Right renal pelvis (tissue), 4 donors: Measurements from ENCODE around the gene PLA1A. TPM values are rescaled to one million over a fixed set of nuclear protein-coding genes. Genes with fewer than 3 reads are reported as not detected.
"Not testable (repeated sequence)": the region's sequence is repeated elsewhere in the genome, so short reads cannot be mapped to it uniquely, and the experiment has no call there.

Experiments used
- DNase-seq, 4 donors: peaks; one replicate each; pipeline ENCODE4 v3.0.0-alpha.2; 2013; ENCODE audit warnings: low read depth in 4 of 4, low spot score in 3 of 4, missing footprints in 1 of 4
- polyA plus RNA-seq, 4 donors: library from polyadenylated mRNA; unstranded; fragments of 120-200 nt; gene quantifications; one replicate each; pipeline ENCODE4 v1.2.1, GENCODE V29; 2013; ENCODE audit not compliant: insufficient read length in 4 of 4

Gene PLA1A
- polyA plus RNA-seq, 4 donors: 6.3 to 8.2 (median 7.7) TPM

DNA sequence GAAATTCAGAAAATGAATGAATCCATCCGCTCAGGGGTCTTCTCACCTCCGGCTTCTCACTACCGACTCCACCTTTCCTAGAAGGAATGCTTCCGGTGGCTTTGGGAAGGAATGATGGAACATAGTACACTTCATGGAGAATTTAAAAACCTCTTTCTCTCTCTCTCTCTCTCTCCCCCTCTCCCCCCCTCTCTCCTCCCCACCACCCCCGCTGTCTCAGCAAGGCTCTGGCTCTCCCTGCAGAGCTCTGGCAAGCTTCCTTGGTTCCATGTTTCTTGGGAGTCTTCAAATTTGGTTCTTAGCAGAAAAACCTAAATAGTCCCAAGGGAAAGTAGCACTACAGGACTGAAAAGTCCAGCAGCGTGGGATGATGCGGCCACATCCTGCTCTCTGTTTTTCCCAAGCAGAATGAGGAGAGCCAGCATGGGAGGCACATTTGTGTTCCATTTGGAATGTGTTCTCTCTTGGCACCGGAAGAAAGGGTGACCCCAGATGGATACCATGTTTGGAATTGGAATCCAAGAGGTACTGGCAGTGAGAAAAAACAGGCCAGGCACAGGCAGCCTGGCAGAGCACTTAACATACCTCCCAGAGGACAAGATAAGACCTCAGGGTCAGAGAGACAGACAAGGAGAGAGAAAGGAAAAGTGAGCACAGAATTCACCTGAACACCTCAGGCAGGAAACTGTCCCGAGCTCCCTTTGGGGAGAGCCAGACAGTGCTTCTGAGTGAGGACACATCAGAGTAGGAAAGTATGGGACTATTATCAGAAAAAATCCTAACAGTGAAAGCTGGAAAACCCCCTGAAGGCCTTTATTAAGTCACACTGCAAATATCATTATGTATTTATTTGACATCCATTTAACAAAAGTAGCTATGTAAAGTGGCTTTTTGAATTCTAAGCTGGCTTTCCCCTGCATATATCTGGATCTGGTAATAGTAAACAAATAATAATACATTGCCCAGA lies 63.1 kb downstream of the PLA1A start, which contains the start of gene POPDC2:
TSS of gene POPDC2 (minus strand) at position 116 of the 967 bp plus-strand sequence. CDS start 166 bp downstream, outside the sequence.
- DNase-seq: no peak

DNA sequence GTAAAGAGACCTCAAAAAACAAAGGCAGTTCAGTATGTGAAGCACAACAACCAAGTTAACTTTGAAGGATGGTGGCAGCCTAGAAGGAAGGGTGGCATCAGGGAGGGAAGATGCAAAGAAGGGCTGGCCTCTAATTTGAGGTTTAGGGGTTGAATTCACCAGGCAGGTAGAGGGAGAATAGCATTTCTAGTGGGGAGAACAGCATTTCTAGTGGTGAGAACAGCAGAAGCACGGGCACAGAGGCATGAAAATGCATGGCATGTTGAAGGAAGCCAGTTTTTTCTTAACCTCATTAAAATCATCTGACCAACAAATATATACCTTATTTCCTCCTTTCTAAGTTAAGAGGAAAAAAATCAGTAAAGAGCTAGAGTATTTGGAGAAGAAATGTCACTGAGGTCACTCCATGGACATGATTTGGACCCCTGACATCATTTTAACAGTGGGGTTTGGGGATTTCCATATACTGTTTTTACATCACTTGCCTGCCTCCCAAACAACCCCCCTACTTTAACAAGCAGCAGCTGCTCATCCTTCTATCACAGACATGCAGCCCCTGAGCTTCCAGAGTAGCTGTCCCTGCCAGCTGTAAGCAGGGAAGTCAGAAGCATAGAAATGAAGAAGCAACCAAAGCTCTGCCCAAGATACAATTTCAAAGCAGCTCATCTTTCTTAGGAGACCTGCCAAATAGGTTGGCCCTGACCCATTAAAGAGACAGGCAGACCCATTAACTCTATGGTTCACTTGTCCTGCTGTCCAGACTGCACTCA lies 65.1 kb downstream of the PLA1A start:
- DNase-seq: no peak

DNA sequence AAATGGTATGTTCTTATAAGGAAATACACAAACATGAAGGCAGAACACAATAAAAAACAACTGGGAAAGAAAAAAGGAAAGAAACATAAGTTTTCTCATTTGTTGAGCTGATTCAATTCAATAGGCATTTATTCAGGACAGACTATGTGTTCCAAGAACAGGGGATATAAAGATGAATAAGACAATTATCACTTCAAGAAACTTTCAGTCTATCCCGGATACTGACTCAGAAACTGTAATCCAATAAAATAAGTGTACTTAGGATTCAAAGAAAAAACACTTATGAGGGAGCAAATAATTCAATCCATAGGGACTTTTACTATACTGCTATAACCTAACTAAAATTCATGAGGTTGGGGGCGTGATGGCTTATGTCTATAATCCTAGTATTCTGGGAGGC lies 66.2 kb downstream of the PLA1A start:
- no peak for DNase-seq

DNA sequence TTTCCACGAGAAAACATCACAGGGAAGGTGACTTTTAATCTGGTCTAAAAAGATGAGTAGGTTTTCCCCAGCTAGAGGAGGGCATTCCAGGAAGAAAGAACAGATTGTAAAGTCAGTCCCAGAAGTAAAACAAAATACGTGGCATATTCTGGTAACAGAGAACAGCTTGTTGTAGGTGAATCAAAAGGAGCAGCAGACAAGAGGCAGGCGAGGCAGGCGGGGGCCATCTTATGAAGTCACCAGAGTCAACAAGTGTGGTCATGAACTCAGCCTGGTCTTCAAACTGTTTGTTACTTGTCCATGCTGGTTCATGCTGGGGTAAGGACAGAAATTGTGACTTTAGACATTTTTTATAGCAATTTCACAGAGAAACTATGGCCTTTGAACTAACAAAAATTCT lies 66.7 kb downstream of the PLA1A start:
- DNase-seq: no peak

- no peak for DNase-seq
Observed at GRCh38 chr3:119664850-119665379, 67.2 kb downstream of the PLA1A start.

DNA sequence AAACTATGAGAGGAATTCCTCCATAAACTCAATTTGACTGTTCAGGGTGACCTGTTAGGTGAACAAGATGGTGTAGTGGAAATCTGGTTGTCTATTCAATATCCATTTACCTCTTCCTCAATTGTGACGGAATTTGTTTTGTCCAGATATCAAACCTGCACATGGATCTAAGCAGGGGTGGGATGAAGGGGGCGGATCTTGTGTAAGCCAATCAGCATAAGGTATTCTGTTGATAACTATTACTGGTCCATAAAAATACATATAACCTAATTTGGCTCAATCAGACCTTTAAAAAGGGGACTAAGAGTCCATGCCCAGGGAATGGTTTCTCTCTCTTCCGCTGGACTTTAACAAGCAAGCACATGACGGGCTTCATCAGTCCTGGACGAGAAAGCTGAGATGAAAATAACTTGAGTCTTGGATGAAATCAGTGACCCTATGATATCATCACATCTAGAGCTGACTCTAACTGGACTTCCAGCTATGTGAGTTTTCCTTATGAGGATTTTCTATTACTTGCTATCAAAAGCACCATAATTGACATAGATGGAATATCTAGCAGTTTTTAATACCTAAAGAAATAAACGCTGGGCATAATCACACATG lies 68.4 kb downstream of the PLA1A start:
- no peak for DNase-seq

DNA sequence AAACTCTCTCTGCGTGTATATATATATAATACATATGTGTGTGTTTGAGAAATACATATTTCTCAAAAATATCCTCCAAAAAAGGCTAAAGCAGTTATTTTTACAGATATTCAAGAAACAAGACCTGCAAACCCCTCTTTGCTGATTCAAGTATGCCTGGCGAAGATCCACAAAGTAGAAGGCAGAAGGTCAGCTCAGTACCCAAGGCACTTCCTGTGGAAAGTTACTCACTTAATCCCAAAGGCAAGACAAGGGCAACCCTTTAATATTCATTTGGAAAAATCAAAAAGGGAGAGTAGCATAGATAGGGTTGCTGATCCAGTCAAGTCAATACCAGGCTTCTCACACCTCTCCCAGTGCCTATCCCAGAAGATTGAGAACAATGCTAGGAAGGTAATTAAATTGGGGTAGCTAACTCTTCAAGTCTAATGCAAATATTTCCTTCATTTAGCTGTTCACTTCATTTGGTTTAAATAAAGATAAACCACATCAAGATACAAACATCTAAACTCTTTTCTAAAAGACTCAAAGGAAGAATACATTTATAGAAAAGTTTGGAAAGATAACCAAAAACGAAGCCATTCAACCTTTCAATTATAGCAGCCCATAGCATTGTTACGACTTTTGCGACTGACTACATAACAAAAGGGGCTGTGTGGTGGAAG lies 72.4 kb downstream of the PLA1A start:
- no peak for DNase-seq

- DNase-seq: no peak
Observed at GRCh38 chr3:119672776-119673175, 75.1 kb downstream of the PLA1A start.

GRCh38 chr3:119673875-119674274 lies 76.2 kb downstream of the PLA1A start:
- no peak for DNase-seq

- DNase-seq: no peak
Observed at GRCh38 chr3:119675188-119675874, 77.6 kb downstream of the PLA1A start.

DNA sequence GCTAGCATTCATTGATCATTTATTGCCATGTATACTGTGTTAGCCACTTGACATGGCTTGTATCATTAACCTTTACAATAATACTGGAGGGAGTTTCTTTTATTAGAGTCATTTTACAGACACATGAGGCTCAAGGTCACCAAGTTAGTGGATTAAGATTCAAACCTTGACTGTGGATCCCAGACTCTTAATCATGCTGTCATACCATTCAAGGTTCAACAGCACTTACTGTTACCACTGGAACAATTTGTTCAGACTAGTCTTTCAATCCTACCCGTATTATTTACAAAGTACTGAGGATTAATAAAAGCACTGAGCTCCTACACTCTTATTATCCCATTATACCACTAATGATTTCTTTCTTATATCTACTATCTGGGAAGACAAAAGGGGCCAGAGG lies 78.3 kb downstream of the PLA1A start:
- no peak for DNase-seq

GRCh38 chr3:119676771-119677640 lies 79.3 kb downstream of the PLA1A start, which contains the start of gene COX17:
COX17 (minus strand) TSS chr3:119677406; CDS start chr3:119677310, 96 bp downstream.
- DNase-seq: peak; percentile 89 to 94 (median 93)

DNA sequence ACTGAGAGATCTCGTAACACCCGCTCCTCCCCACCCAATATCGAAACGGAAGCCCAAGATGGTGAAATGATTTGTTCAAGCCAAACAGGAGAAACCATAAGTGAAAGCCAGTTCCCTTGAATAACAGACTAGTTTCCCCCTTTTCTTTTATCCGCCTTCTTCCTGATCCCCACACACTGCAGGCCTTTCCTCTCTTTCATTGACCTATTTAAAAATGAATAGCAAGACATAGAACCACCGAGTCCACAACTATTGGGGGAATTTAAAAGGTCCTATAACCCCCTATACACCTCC lies 79.9 kb downstream of the PLA1A start:
- no peak for DNase-seq

DNA sequence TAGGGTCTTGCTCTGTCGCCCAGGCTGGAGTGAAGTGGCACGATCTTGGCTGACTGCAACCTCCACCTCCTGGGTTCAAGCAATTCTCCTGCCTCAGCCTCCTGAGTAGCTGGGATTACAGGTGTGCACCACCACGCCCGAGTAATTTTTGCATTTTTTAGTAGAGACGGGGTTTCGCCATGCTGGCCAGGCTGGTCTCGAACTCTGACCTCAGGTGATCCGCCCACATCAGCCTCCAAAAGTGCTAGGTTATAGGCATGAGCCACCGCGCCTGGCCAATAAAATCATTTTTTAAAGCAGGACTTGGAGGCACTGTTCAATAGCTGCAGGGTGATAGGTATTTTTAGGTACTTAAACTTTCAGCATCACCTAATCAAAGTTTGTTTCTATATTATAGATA lies 80.5 kb downstream of the PLA1A start:
- not testable (repeated sequence) for DNase-seq

Other genes with a start within 250 kb of the PLA1A start
- gene TMEM39A, start 134.3 kb upstream of the PLA1A start, polyA plus RNA-seq: 10 to 100 TPM; 49.1 to 54.6 (median 52.0) TPM
- 10 to 100 TPM; 21.5 to 27.4 (median 25.7) TPM for gene POGLUT1, start 128.9 kb upstream of the PLA1A start, polyA plus RNA-seq
- 100 to 1,000 TPM; 105 to 110 (median 109) TPM for gene TIMMDC1, start 99.3 kb upstream of the PLA1A start, polyA plus RNA-seq
- gene CD80, start 38.3 kb upstream of the PLA1A start, polyA plus RNA-seq: under 1 TPM in 3 of 4 donors, not detected in 1; 0.13 to 0.44 (median 0.14) TPM
- gene ADPRH, start 18.4 kb upstream of the PLA1A start, polyA plus RNA-seq: 1 to 10 TPM; 6.6 to 7.4 (median 7.3) TPM
- gene POPDC2, start 62.7 kb downstream of the PLA1A start, polyA plus RNA-seq: 1 to 10 TPM; 2.6 to 4.7 (median 3.6) TPM
- 10 to 100 TPM; 44.9 to 53.5 (median 50.2) TPM for gene COX17, start 79.5 kb downstream of the PLA1A start, polyA plus RNA-seq
- 10 to 100 TPM; 18.4 to 24.1 (median 21.6) TPM for gene CFAP91, start 105.1 kb downstream of the PLA1A start, polyA plus RNA-seq
- gene NR1I2, start 184.2 kb downstream of the PLA1A start, polyA plus RNA-seq: under 1 TPM; 0.54 to 0.87 (median 0.65) TPM